HEK293T (cell line): ENCODE data around the gene KANK2.

Experiments used
- BHLHE40 ChIP-seq: fragments of 450-650 bp; IDR thresholded peaks from 2 replicates; pipeline ENCODE4 v1.6.1; 2016; ENCODE audit warnings: mild to moderate bottlenecking, moderate library complexity, borderline replicate concordance
- CTBP1 ChIP-seq: fragments of 450-650 bp; IDR thresholded peaks from 2 replicates; pipeline ENCODE4 v1.6.1; 2016; ENCODE audit warnings: borderline replicate concordance
- FOXM1 ChIP-seq: fragments of 450-650 bp; IDR thresholded peaks from 2 replicates; pipeline ENCODE4 v1.6.1; 2017; ENCODE audit warnings: mild to moderate bottlenecking, borderline replicate concordance
- HDGF ChIP-seq: fragments of 450-650 bp; IDR thresholded peaks from 2 replicates; pipeline ENCODE4 v1.6.1; 2017; ENCODE audit warnings: antibody characterized with exemption, borderline replicate concordance
- SP1 ChIP-seq: fragments of 450-650 bp; IDR thresholded peaks from 2 replicates; pipeline ENCODE4 v1.6.1; 2017
- ZNF384 ChIP-seq: fragments of 450-650 bp; IDR thresholded peaks from 2 replicates; pipeline ENCODE4 v1.6.1; 2016

- TF ChIP-seq FOXM1 (no peak), ZNF384 (no peak), HDGF (no peak), CTBP1 (no peak), SP1 (no peak), BHLHE40 (no peak)
Observed at GRCh38 chr19:11190501-11190900, 6.8 kb downstream of the KANK2 start.
